NCI-H524 treated with DMSO at 0.1 percent for 48 hours (cell line): ENCODE results near the gene TSPAN9.

Source experiments
- DNase-seq: peaks from one replicate; lab custom pipeline; 2025; lab: John Stamatoyannopoulos, UW

TSPAN9 gene

DNA sequence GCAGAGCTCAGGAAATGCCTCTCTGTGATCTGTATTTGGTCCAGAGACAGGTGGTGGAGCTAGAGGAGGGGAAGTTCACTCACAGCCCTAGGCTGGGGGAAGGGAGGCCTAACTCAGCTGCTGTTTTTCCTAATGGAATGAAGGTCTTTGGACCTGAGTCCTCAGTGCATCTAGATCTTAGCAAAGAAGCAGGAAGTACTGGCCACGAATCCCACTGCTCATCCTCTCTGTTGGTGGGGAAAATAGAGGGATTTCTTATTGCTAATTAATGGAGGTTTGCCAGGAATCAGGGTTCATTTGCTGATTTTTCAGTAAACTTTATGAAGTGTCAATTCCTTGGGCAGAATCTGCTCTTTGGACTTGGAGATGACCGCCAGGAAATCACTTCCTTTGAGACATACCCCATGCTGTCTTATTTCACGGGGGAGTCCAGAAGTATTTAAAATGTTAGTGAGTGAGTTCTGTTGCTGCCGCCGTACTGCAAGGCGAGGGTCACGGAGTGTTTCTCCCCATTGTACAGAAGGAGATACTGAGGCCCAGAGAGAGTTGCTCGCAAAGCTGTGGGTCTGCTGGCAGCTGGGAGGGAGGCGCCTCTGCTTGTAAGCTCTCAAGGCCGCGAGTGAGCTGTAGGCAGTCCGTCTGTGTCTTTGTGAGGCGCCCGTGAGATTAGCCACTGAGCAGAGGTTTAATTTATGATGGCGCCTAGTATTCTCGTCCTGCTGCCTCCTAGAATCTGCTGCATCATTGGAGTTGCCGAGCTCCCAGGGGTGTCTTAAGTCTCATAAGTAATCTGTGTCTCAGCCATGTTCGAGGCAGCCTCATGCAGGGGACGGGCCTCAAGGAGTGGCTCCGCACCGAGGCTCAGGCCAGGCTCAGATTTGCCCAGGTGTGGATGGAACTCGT is 88.2 kb downstream of the TSPAN9 start:
- DNase-seq: peak; percentile 28

DNA sequence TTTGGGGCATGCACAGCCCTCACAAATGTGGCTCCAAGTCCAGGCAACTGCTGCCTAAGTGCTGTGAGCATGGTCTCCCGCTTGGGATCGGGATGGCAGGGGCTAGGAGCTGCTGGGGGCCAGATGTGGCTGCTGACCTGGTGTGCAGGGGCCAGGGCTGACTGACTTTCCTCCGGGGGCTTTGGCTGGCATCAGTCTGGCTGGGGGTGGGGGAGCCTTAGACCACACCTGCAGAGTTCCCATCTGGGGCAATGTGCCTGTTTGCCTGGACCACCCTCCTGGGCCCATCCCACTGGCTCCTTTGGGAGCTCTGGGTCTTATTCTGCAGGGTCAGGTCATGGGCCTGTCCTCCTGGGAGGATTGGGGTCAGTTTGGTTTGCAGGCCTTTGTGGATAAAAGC is 90.5 kb downstream of the TSPAN9 start:
- DNase-seq: no peak

DNA sequence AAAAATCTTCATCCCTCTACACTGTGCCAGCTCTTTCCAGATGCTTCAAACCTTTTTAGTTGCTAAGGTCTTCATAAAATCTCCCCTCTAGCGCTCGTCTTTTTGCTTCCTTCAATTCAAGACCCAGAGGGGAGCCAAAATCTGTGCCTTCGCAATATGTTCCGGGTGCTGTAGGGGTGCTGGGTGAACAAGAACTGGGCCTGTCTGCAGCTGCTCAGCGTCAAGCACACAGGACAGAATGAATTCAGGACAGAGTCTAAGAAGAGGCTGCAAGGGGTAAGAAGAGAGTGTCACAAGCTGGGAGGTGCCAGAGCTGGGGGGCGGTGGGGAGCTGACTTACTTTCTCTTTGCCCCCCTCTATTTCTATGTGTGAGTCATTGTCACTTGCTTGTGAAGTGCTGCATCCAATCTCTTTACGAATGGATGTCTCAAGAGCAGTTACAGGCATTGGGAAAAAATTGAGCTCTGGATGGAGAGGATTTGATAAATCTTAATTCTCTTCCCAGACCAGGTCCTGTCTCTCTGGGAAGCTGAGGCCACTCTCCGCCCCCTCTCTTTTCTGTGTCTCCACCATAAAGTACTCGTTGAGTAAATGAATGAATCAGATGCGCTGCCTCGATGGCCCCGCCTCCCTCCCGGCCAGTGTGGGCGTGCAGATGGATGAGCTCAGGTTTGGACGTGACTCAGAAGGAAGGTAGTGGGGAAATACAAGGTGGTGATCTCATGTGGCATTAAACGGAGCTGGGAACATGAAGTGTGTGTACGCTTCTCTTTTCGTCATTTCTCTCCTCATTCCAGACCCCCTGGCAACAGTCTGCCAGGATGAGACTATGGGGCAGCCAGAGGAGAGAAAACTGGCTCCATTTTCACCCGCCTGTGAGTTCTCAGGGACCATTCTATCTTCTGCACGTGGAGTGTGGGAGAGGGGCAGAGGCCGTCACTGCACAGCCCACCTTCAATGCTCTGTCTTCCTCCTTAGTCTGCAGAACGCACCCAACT is 91.3 kb downstream of the TSPAN9 start:
- DNase-seq: no peak

DNA sequence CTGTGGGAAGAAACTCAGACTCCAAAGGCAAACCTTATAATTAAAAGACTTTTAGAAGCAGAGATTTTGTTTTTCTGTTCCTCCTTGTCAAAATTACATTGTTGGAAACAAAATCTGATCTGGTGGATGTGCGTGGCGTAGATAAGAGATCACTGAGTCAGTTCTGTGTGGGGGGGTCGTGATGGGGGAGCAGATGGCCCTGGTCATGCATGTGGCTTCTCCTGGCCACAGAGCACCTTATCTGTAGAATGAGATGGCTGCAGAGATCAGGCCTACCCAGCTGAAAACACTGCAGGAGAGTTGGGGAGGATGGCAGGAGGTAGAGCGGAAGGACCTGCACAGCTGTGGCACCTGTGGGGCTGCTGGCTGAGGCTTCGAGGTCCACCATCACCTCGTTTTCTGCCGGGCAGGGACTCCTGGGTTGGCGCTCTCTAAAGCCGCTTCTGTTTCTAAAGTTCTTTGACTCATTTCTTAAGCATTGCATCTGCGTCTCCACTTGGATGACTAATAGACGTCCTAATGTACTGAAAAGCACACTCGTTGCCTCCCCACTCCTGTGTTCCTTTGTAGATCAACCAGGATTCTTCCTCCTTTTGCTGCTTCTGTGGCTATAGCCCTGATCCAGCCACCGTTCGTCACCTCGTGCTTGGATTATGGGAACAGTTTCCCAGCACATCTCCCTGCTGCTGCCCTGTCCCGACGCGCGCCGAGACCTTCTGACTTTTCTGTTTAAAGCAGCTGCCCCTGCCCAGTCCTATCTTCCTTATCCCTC is 93.4 kb downstream of the TSPAN9 start:
- no peak for DNase-seq

DNA sequence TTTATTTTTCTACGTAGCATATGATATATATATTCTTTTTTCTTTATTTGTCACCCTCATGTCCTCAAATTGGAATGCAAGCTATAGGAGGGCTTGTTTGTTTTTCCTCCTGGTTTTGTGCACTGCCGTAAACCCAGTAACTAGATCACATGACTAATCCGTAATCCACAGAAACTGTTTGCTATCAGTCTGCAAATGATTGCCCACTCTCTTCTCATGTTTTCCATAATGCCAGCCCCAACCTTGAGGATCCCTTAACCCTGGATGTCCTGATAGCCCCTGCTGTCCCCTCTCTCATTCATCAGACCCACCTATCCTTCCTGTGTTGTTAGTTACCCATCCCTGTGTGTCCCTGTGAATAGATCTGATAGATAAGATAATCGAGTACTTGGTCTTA is 94.0 kb downstream of the TSPAN9 start:
- no peak for DNase-seq

DNA sequence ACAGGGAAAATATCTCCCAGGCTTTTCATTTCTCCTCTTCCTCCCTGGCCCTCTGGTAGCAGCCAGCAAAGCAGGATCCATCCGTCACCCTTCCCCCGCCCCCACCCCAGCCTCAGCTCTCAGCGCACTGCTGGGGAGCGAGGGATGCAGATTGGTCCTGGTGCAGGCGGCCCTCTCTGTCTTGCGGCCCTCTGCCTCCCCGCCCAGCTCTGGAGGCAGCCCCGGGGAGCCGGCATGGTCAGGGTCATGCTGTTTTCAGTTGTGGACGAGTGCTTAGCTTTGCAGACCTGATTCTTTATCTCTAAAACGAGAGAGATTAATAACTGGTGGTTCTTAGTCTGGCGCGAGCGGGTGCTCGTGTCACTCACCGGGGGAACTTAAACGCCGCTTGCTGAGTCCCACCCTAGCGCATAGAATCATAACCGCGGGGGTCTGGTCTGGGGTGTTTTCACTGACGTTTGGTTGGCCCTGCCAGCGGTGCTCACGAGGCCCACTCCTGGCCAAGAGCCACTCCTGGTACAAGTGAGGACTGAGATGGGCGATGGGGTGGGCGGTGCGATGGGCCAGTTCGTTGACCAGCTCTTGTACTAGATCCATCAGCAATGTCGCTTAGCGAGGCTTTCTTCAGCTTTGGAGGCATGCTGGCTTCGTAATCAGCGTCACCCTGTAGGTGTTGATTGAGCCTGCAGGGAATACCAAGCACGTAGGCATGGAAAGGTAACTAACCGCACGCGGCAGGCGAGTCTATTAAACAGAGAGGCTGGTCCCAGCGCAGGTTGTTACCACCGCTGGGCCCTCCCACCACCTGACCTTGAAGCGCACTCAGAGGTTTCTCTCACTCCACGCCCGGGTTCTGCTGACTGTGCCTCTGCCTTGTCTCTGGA is 95.2 kb downstream of the TSPAN9 start:
- no peak for DNase-seq

DNA sequence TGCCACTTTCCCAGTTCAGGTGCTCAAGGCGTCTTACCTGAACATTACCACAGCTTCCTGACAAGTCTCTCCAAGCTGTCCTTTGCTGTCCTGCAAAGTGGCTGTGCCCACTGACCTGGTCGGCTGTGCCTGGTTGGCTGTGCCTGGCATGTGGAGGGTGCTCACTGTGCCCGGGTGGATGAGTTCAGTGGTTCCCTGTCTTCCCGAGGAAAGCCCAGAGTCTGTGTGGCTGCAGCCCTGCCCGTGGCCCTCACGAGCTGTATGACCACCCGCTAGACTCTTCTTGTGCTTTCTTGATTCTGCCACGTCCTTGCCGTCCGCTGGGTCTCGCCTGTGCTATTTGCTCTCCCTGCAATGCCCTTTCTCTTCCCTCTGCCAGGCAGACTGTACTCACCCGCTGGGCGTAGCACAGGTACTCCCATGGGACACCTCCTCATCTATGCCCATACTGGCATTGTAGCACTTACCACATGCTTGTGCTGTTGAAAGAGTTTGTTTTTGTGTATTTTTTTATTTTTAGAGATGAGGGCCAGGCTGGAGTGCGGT is 95.9 kb downstream of the TSPAN9 start:
- no peak for DNase-seq

DNA sequence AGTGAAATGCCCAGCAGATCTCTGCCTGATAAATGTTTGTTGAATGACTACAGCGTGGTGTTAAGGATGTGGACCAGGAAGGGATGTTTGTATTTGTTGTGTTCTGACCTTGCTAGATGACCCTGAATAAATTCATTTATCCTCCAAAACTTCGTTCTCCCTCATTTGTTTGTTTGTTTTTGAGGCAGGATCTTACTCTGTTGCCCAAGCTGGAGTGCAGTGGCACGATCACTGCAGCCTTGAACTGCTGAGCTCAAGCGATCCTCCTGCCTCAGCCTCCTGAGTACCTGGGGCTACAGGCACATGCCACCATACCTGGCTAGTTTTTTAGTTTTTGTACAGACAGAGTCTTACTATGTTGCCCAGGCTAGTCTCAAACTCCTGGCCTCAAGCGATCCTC is 96.7 kb downstream of the TSPAN9 start:
- DNase-seq: no peak

DNA sequence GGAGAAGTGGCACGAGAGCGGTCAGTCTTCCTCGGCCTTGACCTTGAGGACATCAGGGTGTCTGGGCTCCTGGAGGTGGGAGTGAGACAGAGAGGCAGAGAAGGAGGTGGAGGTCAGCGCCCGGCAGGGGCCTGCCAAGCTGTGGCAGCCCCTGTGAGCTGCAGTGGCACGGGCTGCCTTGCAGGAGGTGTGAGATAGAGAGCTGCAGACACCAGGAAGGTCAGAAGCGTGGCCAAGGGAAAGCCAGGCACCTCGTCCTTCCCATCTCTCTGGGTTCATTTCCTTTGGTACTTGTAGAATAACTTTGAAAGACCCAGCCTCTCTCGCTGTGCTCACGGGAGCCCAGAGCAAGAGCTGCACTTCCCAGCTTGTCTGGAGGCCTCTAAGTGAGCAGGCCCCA is 98.1 kb downstream of the TSPAN9 start:
- no peak for DNase-seq

DNA sequence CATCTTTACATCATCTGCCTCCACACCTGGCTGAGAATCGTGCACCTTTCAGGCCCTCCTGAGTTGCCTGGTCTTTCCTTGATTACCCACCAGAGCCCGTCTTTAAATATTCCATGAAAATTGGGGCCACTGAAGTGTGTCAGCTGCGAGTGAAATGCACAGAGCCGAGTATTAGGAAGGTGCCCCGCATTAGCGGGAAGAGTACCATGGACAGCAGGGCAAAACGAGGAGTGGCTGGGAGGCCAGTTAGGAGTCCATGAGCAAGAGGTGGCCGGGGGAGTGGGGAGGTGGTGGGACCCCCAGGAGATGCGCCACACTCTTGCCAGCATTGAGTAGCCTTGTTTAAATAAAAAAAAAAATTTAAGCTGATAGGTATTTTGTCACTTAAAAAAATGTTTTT is 99.6 kb downstream of the TSPAN9 start:
- no peak for DNase-seq

DNA sequence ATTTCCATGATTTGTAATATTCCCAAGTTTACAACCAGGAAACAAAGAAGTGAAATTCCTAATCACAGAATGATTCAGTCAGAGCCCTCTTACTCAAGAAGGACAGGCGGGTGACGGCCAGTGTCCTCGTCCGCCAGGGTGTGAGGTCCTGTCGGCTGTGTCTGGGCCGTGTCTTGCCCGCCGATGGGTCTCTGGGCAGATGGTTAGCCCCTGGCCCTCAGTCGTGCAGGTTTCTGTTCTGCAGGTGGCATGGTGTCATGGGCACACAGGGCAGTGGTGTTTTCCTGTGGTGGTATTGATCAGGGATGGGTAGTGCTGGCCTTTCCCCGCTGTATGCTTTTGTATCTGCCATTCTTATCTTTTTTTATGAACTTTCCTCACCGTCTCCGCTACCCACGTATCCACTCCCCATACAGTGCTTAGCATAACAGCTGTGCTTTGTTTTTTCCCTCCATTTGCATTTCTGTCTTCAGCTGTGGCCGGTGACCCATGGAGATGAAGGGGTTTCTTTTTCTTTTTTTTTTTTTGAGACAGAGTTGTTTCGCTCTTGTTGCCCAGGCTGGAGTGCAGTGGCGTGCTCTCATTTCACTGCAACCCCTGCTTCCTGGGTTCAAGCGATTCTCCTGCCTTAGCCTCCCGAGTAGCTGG is 100.7 kb downstream of the TSPAN9 start:
- no peak for DNase-seq

DNA sequence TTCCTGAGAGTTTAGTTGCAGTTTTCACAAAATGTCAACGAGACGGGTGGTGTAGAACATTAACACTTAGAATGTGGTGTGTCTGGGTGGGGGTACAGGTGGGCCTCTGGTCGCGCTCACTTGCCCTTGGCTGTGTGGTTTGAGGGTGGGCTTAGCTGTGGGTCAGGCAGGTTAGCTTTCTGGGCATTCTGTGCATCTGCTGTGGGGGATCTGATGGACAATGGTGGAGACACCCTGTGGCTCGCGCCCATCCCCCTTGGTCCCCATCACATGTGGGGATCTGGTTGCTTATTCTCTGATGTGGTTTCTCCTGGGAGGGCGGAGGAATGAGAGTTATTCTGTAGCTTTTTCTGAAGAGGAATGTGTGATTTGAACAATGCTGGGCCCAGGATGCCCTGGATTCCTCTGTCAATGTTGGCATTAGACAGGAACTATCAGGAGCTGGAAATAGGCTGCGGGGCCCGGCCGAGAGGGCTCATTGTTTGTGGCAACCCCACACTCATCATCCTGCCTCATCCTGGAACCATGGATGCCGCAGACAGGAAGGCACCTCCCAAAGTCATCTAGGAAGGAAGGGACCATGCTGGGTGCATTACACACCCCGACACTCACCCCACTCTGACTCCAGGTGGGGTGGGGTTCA is 101.6 kb downstream of the TSPAN9 start:
- DNase-seq: no peak

DNA sequence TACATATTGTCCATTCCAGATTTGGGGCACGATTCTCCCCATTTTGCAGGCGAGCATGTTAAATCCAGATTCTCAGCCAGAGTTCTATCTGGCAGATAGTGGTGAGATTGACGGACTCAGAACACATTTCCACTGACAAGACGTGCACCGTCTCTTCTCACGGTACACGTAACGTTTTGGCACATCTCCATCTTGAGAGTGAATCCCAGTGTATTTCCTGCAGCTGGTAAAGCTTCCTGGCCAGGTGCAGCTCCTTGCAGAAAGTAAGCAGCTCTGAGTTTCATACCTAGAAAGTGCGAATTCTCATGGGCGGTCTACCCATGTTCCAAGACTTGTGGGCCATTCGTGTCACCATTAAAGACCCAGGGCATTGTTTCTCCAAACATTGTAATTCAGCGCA is 102.6 kb downstream of the TSPAN9 start:
- DNase-seq: no peak

DNA sequence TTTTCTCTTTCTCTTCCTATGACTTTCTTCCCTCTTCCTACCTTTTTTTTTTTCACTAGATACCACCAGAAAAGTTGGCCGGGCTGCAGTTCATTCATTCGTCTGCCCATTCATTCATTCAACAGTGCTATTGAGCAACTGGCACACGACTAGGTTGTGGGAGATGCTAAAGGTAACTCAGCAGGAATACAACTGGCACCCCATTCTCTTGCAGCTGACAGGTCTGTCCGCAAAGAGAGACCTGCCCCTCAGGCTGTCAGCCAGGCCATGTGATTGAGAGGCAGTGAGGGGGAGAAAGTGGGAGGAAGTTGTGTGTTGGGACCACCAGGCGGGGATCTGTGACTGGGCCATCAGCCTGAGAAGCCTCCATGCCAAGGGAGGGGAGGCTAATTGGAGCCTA is 105.2 kb downstream of the TSPAN9 start:
- DNase-seq: no peak

DNA sequence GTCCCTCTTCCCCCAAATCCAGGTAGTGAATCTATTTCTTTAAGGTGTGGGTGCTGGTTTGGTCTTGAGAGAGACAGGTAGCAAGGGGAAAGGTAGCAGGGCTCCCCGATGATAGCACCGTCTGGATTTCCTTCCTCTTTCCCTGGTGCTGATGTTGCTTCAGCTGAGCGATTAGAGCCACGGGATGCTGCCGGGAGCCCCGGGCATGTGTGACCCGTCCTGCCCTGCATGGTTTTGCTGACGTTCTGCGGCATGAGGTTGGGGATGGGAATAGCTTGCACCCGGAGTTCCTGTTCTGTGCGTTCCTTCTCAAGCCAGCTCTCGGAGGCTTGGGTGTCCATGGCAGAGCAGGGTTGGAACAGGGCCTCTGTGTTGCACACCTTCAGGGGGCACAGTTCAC is 107.3 kb downstream of the TSPAN9 start:
- no peak for DNase-seq

DNA sequence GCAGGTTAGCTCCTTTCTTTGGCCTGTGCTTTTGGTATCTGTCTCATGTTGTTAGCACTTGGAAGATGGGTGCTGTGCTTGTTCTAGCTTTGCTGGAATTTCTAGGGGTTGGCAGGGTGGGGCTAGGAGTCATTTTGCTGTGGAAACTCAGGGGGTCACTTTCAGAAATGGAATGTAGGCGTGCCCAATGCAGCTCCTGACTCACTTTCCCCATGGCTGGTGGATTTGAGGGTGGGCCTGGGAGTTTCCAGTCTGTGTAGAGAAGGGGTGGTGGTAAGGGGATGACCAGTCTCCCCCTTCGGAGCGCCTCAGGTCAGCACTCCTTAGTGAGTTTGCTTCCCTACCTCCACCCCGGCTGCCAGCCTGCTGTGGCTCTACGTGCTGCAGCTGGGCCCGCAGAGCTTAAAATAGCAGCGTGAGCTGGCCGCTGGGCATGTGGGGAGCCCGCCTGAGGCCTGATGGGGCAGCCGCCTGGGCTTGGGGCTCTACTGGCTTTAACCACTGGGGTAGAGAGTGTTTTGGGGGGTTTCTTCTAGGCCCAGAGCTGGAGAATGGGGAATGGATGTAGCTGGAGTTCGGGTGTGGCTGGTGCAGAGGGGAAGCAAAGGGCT is 108.2 kb downstream of the TSPAN9 start:
- no peak for DNase-seq

DNA sequence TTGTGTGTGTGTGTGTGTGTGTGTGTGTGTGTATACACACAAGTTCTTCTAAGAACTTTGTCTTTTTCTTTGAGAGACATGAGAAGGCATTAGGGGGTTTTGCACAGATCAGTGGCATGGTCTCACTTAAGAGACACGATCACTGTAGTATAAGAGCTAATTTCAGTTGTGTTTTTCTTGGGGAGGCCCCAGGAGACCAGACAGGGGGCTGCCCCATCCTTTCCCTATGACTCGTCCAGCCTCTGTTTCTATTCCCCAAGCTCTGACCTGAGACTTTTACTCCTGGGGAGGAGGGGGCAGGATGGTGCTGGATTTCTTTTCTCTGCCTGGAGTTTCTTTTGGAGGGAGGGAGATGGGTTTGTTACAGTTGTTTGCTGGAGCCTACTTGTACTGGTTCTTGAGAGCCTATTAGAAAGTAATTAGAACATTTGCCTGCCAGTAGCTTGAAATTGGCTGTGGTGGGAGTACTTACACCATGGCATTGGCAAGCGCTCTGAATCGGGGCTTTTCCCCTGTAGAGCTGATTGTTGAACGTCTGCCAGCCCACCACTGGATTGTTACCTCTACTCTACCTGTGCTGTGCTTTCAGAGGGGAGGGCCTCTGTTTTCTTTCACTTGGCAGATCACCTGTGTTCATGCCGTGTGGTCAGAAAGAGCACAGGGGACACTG is 109.5 kb downstream of the TSPAN9 start:
- DNase-seq: no peak

DNA sequence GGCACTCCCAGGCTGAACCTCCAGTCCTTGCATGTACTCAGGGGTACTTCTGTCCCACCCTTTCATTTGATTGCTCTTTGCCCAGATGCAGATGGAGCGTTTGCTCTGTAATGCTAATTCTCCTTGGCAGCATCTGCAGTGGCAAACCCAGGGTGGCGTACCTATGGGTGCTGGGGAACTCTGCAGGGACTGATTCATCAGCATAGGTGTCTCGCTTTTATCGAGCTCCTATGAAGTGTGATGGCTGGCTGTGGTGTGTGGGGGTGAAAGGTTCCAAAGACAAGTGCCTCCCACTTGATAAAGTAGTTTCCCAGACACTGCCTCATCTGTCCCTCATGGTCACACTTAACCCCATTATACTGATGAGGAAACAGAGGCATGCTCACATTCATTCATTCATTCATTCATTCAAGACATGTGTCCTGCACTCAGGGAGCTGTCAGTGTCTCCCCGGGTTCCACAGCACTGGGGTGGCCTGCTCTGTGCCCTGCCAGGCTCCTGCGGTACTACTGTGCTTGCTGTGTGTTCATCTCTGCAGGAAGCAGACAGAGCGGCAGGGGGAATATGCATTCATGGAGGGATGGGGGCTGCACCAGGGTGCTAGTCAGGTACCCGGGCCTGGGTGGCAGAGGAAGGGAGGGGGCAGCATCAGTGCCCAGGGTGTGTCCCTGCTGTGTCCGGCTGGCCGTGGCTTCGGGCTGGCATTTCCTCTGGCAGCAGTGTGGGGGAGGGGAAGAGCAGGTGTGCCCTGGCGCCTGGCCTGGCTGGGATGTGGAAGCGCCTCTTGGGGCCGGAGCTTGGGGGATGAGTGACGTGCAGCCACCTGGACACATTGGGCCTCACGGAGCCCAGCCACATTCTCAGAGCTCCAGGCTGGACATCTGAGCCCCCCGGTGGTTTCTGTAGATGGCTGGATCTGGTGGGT is 110.9 kb downstream of the TSPAN9 start:
- DNase-seq: no peak
